ENCODE measurements around the gene MT2A.

The MT2A gene

DNA sequence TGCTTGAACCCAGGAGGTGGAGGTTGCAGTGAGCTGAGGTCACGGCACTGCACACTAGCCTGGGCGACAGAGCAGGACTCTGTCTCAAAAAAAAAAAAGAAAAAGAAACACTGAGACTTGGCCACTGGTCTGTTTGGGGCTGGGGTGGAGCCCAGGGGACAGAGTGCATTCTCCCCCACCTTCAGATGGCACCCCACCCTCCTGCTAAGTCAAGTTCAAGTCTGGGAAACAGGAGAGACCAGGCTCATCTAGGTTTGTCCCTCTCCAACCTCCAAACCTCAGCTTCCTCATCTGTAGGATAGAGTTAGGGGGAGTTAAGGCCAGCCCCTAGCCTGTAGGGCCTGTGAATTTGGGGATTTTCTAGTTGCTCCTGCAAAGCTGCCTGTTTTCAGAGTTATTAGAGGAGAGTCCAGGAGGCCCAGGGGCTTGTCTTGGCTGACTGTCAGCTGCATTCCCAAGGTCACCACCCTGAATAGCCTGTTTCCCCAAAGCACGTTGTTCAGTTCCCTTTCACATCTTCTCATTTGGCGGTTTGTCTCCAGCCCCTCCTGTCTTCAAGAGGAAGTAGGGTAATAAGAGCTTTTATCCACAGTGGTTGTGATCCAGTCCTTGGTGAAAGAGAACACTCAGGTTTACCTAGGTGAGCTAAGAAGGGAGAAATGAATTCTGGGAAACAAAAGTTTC lies 16.9 kb upstream of the MT2A start:
- Histone ChIP-seq H3K27me3 (replicated peaks) (peaks cover 23% of the 10 kb centered on the region), H3K36me3 (replicated peaks) (no peaks in the 10 kb centered on the region), H3K27ac (no peak overlapping the region), H3K4me3 (ENCODE audit: low read depth, low read length) (no peak overlapping the region)
- in situ Hi-C loops (cut with HindIII; ENCODE audit: low pct_ligation_motif_present, low sequenced_read_pairs): no loop called here
- no peak for DNase-seq
- TF ChIP-seq, protein P1, sequence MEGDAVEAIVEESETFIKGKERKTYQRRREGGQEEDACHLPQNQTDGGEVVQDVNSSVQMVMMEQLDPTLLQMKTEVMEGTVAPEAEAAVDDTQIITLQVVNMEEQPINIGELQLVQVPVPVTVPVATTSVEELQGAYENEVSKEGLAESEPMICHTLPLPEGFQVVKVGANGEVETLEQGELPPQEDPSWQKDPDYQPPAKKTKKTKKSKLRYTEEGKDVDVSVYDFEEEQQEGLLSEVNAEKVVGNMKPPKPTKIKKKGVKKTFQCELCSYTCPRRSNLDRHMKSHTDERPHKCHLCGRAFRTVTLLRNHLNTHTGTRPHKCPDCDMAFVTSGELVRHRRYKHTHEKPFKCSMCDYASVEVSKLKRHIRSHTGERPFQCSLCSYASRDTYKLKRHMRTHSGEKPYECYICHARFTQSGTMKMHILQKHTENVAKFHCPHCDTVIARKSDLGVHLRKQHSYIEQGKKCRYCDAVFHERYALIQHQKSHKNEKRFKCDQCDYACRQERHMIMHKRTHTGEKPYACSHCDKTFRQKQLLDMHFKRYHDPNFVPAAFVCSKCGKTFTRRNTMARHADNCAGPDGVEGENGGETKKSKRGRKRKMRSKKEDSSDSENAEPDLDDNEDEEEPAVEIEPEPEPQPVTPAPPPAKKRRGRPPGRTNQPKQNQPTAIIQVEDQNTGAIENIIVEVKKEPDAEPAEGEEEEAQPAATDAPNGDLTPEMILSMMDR (IDR thresholded peaks at IDR 0.05; ENCODE audit: low read depth, low read length, missing control alignments): no peak

DNA sequence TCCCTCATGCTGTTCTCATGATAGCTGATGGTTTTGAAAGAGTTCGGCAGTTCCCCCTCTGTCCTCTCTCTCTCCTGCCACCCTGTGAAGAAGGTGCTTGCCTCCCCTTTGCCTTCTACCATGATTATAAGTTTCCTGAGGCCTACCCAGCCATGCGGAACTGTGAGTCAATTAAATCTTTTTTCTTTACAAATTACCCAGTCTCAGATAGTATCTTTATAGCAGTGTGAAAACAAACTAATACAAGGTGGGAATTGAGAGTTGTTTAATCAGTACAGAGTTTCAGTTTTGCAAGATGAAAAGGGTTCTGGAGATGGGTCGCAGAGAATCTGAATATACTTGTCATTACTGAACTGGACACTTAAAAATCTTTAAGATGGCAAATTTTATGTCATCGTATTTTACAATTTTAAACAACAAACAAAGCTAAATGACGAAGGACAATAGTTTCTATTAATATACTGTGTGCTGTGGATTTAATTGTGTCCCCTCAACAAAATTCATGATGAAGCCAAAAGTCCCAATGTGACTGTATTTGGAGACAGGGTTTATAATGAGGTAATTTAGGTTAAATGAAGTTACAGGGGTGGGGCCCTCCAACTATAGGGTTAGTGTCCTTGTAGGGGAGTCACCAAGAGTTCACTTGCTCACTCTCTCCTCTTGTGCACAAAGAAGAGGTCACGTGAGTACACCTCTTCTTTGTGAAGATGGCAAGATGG lies 14.7 kb upstream of the MT2A start:
- in situ Hi-C loops (cut with HindIII; ENCODE audit: low pct_ligation_motif_present, low sequenced_read_pairs): no loop called here
- TF ChIP-seq, protein P1 (IDR thresholded peaks at IDR 0.05; ENCODE audit: low read depth, low read length, missing control alignments): no peak

DNA sequence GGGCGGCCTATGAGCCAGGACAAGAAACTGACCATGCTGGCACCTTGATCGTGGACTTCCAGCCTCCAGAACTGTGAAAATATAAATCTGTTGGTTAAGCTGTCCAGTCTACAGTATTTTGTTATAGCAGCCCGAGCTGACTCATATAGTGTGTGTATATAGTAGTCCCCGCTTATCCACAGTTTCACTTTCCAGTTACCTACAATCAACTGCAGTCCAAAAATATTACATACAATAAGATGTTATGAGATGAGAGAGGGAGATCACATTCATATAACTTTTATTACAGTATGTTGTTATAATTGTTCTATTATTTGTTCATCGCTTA lies 14.1 kb upstream of the MT2A start:
- DNase-seq: no peak
- H3K36me3 ChIP-seq (replicated peaks): no peaks in the 10 kb centered on the region
- no peak overlapping the region for H3K27ac ChIP-seq
- in situ Hi-C loops (cut with HindIII; ENCODE audit: low pct_ligation_motif_present, low sequenced_read_pairs): no loop called here
- H3K4me3 ChIP-seq (ENCODE audit: low read depth, low read length): no peak overlapping the region
- peaks cover 12% of the 10 kb centered on the region for H3K27me3 ChIP-seq (replicated peaks)
- TF ChIP-seq, protein P1 (IDR thresholded peaks at IDR 0.05; ENCODE audit: low read depth, low read length, missing control alignments): no peak

More for the DNA sequence above, 14.7 kb upstream of the MT2A start:
- Histone ChIP-seq H3K36me3 (replicated peaks) (no peaks in the 10 kb centered on the region), H3K27me3 (replicated peaks) (peaks cover 18% of the 10 kb centered on the region), H3K27ac (no peak overlapping the region), H3K4me3 (ENCODE audit: low read depth, low read length) (no peak overlapping the region)
- no peak for DNase-seq

DNA sequence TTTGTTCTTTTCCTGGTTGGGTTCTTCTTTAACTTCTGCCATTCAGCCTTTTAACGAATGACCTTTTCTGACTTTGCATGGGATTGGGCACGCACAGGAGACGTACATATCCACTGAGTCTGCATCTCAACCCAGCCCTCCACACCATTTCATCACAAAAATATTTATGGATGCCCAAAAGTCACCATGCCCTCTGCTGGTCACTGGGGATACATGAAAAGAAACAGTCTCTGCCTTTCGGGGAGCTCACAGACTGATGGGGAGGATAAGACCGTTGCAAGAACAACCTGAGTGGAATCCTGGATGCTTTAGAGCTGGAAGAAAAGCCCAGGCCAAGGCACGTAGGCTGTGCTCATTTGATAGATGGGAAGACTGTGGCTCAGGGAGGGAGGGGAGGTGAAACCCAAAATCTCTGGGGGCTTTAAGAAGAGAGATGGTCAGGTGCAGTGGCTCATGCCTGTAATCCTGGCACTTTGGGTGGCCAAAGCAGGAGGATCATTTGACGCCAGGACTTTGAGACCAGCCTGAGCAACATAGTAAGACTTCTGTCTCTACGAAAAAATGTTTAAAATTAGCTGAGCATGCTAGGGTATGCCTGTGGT lies 7.9 kb upstream of the MT2A start:
- no peak overlapping the region for H3K4me3 ChIP-seq (ENCODE audit: low read depth, low read length)
- in situ Hi-C loops (cut with HindIII; ENCODE audit: low pct_ligation_motif_present, low sequenced_read_pairs): no loop called here
- no peak overlapping the region for H3K27ac ChIP-seq
- DNase-seq: peak; percentile 60
- H3K36me3 ChIP-seq (replicated peaks): no peaks in the 10 kb centered on the region
- no peaks in the 10 kb centered on the region for H3K27me3 ChIP-seq (replicated peaks)
- TF ChIP-seq, protein P1 (IDR thresholded peaks at IDR 0.05; ENCODE audit: low read depth, low read length, missing control alignments): peak; percentile 86

DNA sequence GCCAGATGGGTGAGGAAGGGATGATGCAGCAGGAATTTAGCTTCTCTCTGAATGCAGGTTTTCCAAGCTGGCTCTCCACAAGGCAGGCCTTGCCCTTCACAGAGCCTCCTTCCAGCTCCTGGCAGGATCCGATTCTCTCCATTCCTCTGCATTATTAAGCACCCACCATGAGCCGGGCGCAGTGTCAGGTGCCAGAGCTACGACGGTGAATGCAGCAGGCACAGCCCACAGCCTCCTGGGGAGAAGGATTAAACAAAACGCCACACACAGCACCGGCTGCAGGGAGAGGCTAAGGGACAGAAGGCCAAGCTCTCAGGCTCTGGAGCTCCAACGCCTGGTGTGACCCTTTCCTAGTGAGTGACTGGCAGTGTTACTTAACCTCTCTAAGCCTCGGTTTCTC lies 7.1 kb upstream of the MT2A start:
- Histone ChIP-seq H3K27ac (no peak overlapping the region), H3K36me3 (replicated peaks) (no peaks in the 10 kb centered on the region), H3K4me3 (ENCODE audit: low read depth, low read length) (no peak overlapping the region), H3K27me3 (replicated peaks) (no peaks in the 10 kb centered on the region)
- in situ Hi-C loops (cut with HindIII; ENCODE audit: low pct_ligation_motif_present, low sequenced_read_pairs): no loop called here
- TF ChIP-seq, protein P1 (IDR thresholded peaks at IDR 0.05; ENCODE audit: low read depth, low read length, missing control alignments): no peak
- no peak for DNase-seq
